Measurements from ENCODE around the gene OPCML.

- peak; percentile 52 for TF ChIP-seq CTCF (IDR thresholded peaks at IDR 0.05; ENCODE audit: insufficient read depth, low read length)
- TF ChIP-seq SPI1 (IDR thresholded peaks at IDR 0.05; ENCODE audit: borderline replicate concordance, low read depth), result no peak
- TF ChIP-seq REST (IDR thresholded peaks at IDR 0.05; ENCODE audit: insufficient replicate concordance, low read depth), result no peak
- TF ChIP-seq POLR2AphosphoS5 (IDR thresholded peaks at IDR 0.05; ENCODE audit: low read depth), result no peak
- no peak for TF ChIP-seq GABPA (IDR thresholded peaks at IDR 0.05; ENCODE audit: low read depth)
These were observed 591.2 kb downstream of the OPCML start for GRCh38 chr11:132941024-132941646.

Measured in HL-60 (cell line).